Measurements from ENCODE around the gene FAM219B. TPM values are rescaled to one million over a fixed set of nuclear protein-coding genes. Genes with fewer than 3 reads are reported as not detected.
A peak's percentile ranks its signal among the peaks of the same experiment; 100 is the strongest.

FAM219B gene
- total and polyA plus RNA-seq, 10 of the 15 experiments (the other 5 are each of a cell fraction or from before 2014, with no cell fraction given), result 7.6 to 53.2 (median 29.4) TPM

DNA sequence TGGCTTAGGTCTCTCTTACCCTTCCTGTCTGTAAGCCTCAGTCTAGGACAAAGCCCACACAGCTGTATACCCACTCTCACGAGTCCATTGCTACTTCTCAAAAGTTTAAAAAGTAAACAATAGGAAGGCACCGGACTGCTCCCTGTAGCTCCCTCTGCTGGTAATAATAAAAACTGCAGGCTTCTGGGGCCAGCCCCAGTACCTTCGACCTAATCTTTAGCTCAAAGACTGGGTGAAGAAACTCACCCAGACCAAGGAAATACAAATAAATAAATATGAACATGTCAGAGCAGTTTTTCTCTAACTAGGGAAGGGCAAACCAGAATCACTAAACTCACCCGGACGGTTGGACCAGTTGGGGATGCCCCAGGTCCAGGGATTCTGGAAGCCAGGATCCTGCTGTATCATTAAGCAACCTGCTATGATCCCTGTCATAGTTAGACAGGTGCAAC is 5.0 kb downstream of the FAM219B start:
- FAIRE-seq (peak; percentile 18), DNase-seq (ENCODE audit: low read depth, low spot score) (no peak), ATAC-seq (peak; percentile 67)
- no peak overlapping the region for H3K4me2 ChIP-seq (ENCODE audit: control insufficient read depth, insufficient read depth)
- no peaks in the 10 kb centered on the region for H4K20me1 ChIP-seq (ENCODE audit: control insufficient read depth, insufficient read depth)
- H3K4me3 ChIP-seq, result no peak overlapping the region
- ChIA-PET CTCF (interaction anchor here (0.6 to 8.9 kb wide), 58 partner anchors 9 to 303 kb away, joined by 3 to 129 read pairs (median 8); partner anchors contain the start of genes CSK, LMAN1L, MPI and RPP25), RAD21 (ENCODE audit: unreplicated experiment) (interaction anchor here (0.6 to 5.4 kb wide), 44 partner anchors 10 to 302 kb away, joined by 3 to 53 read pairs (median 4); partner anchors contain the start of genes CLK3, COX5A, SCAMP2 and ULK3), POLR2A (interaction anchor here (0.6 to 1.9 kb wide), 13 partner anchors 10 to 124 kb away, joined by 3 to 8 read pairs (median 4); partner anchors contain the start of gene ULK3), SMC1A (ENCODE audit: uncharacterized antibody, unreplicated experiment) (interaction anchor here (0.6 to 4.9 kb wide), 35 partner anchors 8 to 260 kb away, joined by 3 to 52 read pairs (median 6); partner anchors contain the start of genes MPI, SCAMP5 and ULK3)
- H2AFZ ChIP-seq (ENCODE audit: control insufficient read depth, low read depth, low read length), result no peak overlapping the region
- peaks cover 8% of the 10 kb centered on the region for H3K4me1 ChIP-seq (ENCODE audit: control insufficient read depth, insufficient read depth, low read length)
- no peaks in the 10 kb centered on the region for H3K27me3 ChIP-seq (replicated peaks in 1 of 2; ENCODE audit: control insufficient read depth in 2 of 2, insufficient read depth in 2 of 2, low read length in 1 of 2)
- BruUV-seq (replicated peaks), result no TSS peak
- no peak overlapping the region for H3K9ac ChIP-seq (ENCODE audit: control insufficient read depth, insufficient read depth, low read length)
- TF ChIP-seq POU2F2 (IDR thresholded peaks at IDR 0.05; ENCODE audit: borderline replicate concordance, low read depth, low read length) (no peak), IRF4 (IDR thresholded peaks at IDR 0.05; ENCODE audit: low read depth, low read length) (no peak), PAX5 (IDR thresholded peaks at IDR 0.05; ENCODE audit: borderline replicate concordance, low read depth, low read length) (no peak), SMC3 (IDR thresholded peaks at IDR 0.05; ENCODE audit: borderline replicate concordance, low read length) (peak; percentile 79; the same call in 1 of the 2 replicates), GABPA (IDR thresholded peaks at IDR 0.05; ENCODE audit: low read depth) (no peak), ZBED1 (IDR thresholded peaks at IDR 0.05; ENCODE audit: borderline replicate concordance) (no peak), YY1 (IDR thresholded peaks at IDR 0.05; ENCODE audit: low read depth, low read length) (0 out of 2 replicates have a peak, but pooled peaks have one; percentile 29), BHLHE40 (IDR thresholded peaks at IDR 0.05; ENCODE audit: borderline replicate concordance in 1 of 2, low read depth in 2 of 2, low read length in 1 of 2) (0 out of 4 replicates have a peak, but pooled peaks of 1 of the 2 experiments have one; percentile 13), CBFB (IDR thresholded peaks at IDR 0.05; ENCODE audit: low read depth) (no peak), RUNX3 (IDR thresholded peaks at IDR 0.05; ENCODE audit: low read length) (0 out of 2 replicates have a peak, but pooled peaks have one; percentile 13), TCF3 (IDR thresholded peaks at IDR 0.05; ENCODE audit: borderline replicate concordance, insufficient read depth, low read depth, low read length) (no peak), NR2F1 (conservative IDR thresholded peaks at IDR 0.05) (no peak), MYB (IDR thresholded peaks at IDR 0.05; ENCODE audit: borderline replicate concordance, low read depth, low read length) (no peak), RAD21 (IDR thresholded peaks at IDR 0.05; ENCODE audit: insufficient read depth, low read depth, low read length) (peak; percentile 68)
- TF ChIP-seq, protein P1, sequence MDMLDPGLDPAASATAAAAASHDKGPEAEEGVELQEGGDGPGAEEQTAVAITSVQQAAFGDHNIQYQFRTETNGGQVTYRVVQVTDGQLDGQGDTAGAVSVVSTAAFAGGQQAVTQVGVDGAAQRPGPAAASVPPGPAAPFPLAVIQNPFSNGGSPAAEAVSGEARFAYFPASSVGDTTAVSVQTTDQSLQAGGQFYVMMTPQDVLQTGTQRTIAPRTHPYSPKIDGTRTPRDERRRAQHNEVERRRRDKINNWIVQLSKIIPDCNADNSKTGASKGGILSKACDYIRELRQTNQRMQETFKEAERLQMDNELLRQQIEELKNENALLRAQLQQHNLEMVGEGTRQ (IDR thresholded peaks at IDR 0.05; ENCODE audit: borderline replicate concordance, low read depth, low read length), result no peak
- TF ChIP-seq, protein P2, sequence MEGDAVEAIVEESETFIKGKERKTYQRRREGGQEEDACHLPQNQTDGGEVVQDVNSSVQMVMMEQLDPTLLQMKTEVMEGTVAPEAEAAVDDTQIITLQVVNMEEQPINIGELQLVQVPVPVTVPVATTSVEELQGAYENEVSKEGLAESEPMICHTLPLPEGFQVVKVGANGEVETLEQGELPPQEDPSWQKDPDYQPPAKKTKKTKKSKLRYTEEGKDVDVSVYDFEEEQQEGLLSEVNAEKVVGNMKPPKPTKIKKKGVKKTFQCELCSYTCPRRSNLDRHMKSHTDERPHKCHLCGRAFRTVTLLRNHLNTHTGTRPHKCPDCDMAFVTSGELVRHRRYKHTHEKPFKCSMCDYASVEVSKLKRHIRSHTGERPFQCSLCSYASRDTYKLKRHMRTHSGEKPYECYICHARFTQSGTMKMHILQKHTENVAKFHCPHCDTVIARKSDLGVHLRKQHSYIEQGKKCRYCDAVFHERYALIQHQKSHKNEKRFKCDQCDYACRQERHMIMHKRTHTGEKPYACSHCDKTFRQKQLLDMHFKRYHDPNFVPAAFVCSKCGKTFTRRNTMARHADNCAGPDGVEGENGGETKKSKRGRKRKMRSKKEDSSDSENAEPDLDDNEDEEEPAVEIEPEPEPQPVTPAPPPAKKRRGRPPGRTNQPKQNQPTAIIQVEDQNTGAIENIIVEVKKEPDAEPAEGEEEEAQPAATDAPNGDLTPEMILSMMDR (IDR thresholded peaks at IDR 0.05 in 2 of 3, conservative IDR thresholded peaks at IDR 0.05 in 1 of 3; ENCODE audit: control insufficient read depth in 2 of 3, extremely low read depth in 1 of 3, insufficient read depth in 1 of 3, low read depth in 3 of 3, low read length in 3 of 3), result peak; percentile 75 to 88 (median 77)
- H3K9me3 ChIP-seq (replicated peaks; ENCODE audit: control insufficient read depth, insufficient read depth, low read length), result no peaks in the 10 kb centered on the region
- no peak overlapping the region for H3K27ac ChIP-seq (ENCODE audit: control insufficient read depth, insufficient read depth)
- in situ Hi-C loops (cut with MboI) (no loop called here), intact Hi-C loops (cut with micrococcal nuclease; ENCODE audit: unreplicated experiment) (loop anchor here (5.0 kb wide), 3 partner anchors 44 to 129 kb away; partner anchors contain the start of gene ULK3)
- H3K36me3 ChIP-seq (ENCODE audit: control insufficient read depth in 2 of 2, insufficient read depth in 2 of 2, low read length in 1 of 2), result peaks cover 12 to 20% of the 10 kb centered on the region in 2 experiments; a peak in 3 of 4 replicates
- WGBS (ENCODE audit: insufficient coverage, insufficient replicate concordance, low lambda C conversion rate, missing lambda C conversion rate), result 19% methylated on average over 5 of the region's 5 CpGs
- peaks cover 15% of the 10 kb centered on the region for H3K79me2 ChIP-seq (ENCODE audit: control insufficient read depth, insufficient read depth, low read length)

All from GM12878 (cell line).